MCF 10A (cell line): ENCODE results near the gene DCAKD. TPM values are rescaled to one million over a fixed set of nuclear protein-coding genes. Genes with fewer than 3 reads are reported as not detected.

Experiments
- BruUV-seq: library from RNA; stranded (reverse); fragments of 400-500 nt; replicated peaks from 2 replicates; lab custom pipeline; 2021; lab: Mats Ljungman, UMichigan
- CTCF ChIA-PET: fragments of 300-600 bp; sonication (Branson Sonifier 250); formaldehyde crosslinking; extraction: SDS; loops from one replicate; lab custom pipeline; 2021; ENCODE audit warnings: antibody characterized with exemption, inconsistent platforms; lab: Yijun Ruan, JAX
- POLR2A ChIA-PET: fragments of 300-600, 350-650 bp; sonication (Branson Sonifier 250); formaldehyde crosslinking; extraction: SDS; loops from one replicate; lab custom pipeline; 2020; ENCODE audit warnings: antibody characterized with exemption, inconsistent platforms; lab: Yijun Ruan, JAX
- DNase-seq: peaks from one replicate; pipeline ENCODE4 v3.0.0-alpha.2; 2018; ENCODE audit not compliant: unreplicated experiment
- H3K27ac Mint-ChIP-seq: one replicate; pipeline ENCODE4 v1.8.0; 2022; ENCODE audit warnings: mild to moderate bottlenecking, low read depth, mixed read lengths; ENCODE audit not compliant: unreplicated experiment
- H3K27me3 Mint-ChIP-seq: one replicate; pipeline ENCODE4 v1.8.0; 2022; ENCODE audit warnings: mixed read lengths; ENCODE audit not compliant: insufficient read depth, unreplicated experiment
- H3K36me3 Mint-ChIP-seq: one replicate; pipeline ENCODE4 v1.8.0; 2022; ENCODE audit warnings: mild to moderate bottlenecking, moderate library complexity, mixed read lengths; ENCODE audit not compliant: insufficient read depth, unreplicated experiment
- H3K4me1 Mint-ChIP-seq: one replicate; pipeline ENCODE4 v1.8.0; 2022; ENCODE audit warnings: mixed read lengths; ENCODE audit not compliant: insufficient read depth, unreplicated experiment
- H3K4me3 Mint-ChIP-seq: one replicate; pipeline ENCODE4 v1.8.0; 2022; ENCODE audit warnings: mild to moderate bottlenecking, moderate library complexity, mixed read lengths; ENCODE audit not compliant: unreplicated experiment
- H3K9me3 Mint-ChIP-seq: one replicate; pipeline ENCODE4 v1.8.0; 2022; ENCODE audit warnings: mixed read lengths; ENCODE audit not compliant: unreplicated experiment
- CTCF ChIP-seq: fragments of 200-600 bp; IDR thresholded peaks from one replicate; pipeline ENCODE4 v1.8.0; 2022; ENCODE audit warnings: antibody characterized with exemption, mild to moderate bottlenecking; ENCODE audit not compliant: unreplicated experiment
- intact Hi-C: fragments of 100-400 bp; cut with micrococcal nuclease; formaldehyde crosslinking; loops from 2 replicates; pipeline ENCODE4 v1.14.1; 2022
- total RNA-seq: library from RNA; stranded (reverse); gene quantifications from 2 replicates; pipeline ENCODE4 v1.2.3, GENCODE V29; 2022

The DCAKD gene
- total RNA-seq, 1 experiment from 2014 or later, result 23.3 TPM

DNA sequence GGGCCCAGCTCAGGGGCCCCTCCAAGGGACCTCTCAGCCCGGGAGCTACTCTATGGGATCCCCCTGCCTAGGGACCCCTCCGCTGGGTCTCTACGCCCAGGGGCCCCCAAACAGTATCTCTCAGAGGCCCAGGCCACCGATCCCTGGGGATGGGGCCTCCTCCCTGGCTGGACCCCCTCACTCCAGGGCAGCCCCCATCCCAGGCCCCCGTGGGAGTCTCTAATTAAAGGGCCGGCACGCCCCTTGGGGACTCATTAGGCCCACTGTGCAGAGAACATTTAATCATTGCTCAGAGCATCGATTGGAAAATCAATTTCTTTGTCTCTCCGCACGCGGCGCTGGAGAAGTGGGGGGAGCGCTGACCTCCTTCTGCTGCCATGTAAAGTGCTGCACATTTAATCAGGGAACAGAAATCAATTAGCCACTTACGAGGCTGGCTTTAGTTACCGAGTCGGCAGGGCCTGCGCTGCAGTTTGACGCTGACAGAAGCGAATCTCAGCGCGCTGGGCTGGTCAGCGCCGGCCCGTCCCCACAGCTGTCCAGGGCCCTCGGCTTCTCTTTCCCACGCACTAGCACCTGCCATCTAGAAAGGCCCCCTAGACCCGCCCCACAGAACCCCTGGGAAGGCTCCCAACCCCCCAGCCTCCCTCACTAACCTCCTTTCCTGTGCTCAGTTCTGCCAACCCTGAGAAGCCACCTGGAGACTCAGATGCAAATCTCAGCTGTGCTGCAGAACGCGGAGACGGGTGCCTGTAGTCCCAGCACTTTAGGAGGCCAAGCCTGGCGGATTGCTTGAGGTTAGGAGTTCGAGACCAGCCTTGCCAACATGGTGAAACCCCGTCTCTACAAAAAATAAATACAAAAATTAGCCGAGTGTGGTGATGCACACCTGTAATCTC is 63.1 kb downstream of the DCAKD start:
- H3K36me3 Mint-ChIP-seq, result no peaks in the 10 kb centered on the region
- H3K27me3 Mint-ChIP-seq, result no peaks in the 10 kb centered on the region

DNA sequence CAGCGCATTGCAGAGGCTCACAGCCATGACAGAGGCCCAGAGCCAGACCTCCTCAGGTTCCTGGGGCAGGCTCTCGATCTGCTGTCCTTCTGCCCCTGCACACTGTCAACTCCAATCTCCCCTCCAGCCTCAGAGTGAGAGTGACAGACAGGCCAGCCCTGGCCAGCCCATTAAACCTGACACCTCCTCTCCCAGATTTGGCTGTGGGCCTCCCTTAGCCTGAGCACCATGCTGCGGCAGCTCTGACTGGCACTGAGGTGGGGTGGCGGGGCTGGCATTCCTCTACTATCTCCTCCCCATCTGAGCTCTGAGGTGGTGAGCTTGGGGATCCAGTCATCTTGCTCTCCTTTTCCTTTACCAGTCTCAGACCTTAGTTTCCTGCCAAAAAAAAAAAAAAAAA is 67.9 kb downstream of the DCAKD start:
- H3K4me1 Mint-ChIP-seq, result peaks cover 20% of the 10 kb centered on the region
- H3K27ac Mint-ChIP-seq, result no peak overlapping the region
- no peak for TF ChIP-seq CTCF
- BruUV-seq, result no TSS peak
- no peak overlapping the region for H3K4me3 Mint-ChIP-seq
- H3K36me3 Mint-ChIP-seq, result no peaks in the 10 kb centered on the region
- ChIA-PET CTCF (interaction anchor here (0.9 kb wide), 1 partner anchor 63 kb away, joined by 3 read pairs; no protein-coding TSS in a partner anchor), POLR2A (interaction anchor here (1.5 kb wide), 1 partner anchor 27 kb away, joined by 3 read pairs; no protein-coding TSS in a partner anchor)
- no peak for DNase-seq
- intact Hi-C loops, result no loop called here
- H3K27me3 Mint-ChIP-seq, result no peaks in the 10 kb centered on the region
- H3K9me3 Mint-ChIP-seq, result peaks cover 7% of the 10 kb centered on the region

More for the DNA sequence above, 63.1 kb downstream of the DCAKD start:
- BruUV-seq, result no TSS peak
- Mint-ChIP-seq H3K4me1 (no peaks in the 10 kb centered on the region), H3K9me3 (no peaks in the 10 kb centered on the region), H3K4me3 (no peak overlapping the region), H3K27ac (no peak overlapping the region)
- ChIA-PET POLR2A (no interaction called here), CTCF (no interaction called here)
- intact Hi-C loops, result no loop called here
- no peak for TF ChIP-seq CTCF
- DNase-seq, result no peak

DNA sequence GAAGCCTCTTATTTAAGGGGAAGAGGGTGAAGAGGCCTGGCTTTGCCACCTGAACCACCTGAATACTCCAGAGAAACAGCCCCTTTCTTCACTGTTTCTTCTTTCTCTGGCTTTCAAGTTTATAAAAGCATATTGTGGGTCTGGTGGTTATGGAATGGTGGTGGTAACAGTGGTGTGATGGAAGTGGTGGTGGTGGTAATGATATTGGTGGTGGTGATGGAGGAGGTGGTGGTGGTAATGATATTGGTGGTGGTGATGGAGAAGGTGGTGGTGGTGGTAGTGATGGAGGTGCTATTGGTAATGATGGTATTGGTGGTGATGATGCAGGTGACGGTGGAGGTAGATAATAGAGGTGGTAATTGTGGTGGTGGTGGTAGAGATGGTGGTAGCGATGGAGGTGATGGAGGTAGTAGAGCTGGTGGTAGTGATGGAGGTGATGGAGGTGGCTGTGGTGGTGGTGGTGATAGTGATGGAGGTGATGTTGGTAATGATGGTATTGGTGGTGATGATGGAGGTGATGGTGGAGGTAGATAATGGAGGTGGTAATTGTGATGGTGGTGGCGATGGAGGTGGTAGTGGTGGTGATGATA is 69.2 kb downstream of the DCAKD start:
- ChIA-PET CTCF (interaction anchor here (1.3 kb wide), 1 partner anchor 40 kb away, joined by 3 read pairs; no protein-coding TSS in a partner anchor), POLR2A (interaction anchor here (0.7 to 1.8 kb wide), 9 partner anchors 10 to 124 kb away, joined by 3 to 14 read pairs (median 3); partner anchors contain the start of genes C1QL1 and EFTUD2)
- BruUV-seq, result no TSS peak
- Mint-ChIP-seq H3K36me3 (no peaks in the 10 kb centered on the region), H3K27ac (peak overlapping the region; percentile 90), H3K27me3 (no peaks in the 10 kb centered on the region), H3K4me1 (peaks cover 20% of the 10 kb centered on the region), H3K9me3 (peaks cover 7% of the 10 kb centered on the region), H3K4me3 (peak overlapping the region; percentile 70)
- no peak for TF ChIP-seq CTCF
- no peak for DNase-seq
- intact Hi-C loops, result no loop called here
